GM19238 (cell line): ENCODE results near the gene TSFM.

Source experiments
- DNase-seq: peaks from one replicate; pipeline ENCODE4 v3.0.0; 2011; ENCODE audit warnings: low spot score; ENCODE audit not compliant: insufficient read length

TSFM gene

DNA sequence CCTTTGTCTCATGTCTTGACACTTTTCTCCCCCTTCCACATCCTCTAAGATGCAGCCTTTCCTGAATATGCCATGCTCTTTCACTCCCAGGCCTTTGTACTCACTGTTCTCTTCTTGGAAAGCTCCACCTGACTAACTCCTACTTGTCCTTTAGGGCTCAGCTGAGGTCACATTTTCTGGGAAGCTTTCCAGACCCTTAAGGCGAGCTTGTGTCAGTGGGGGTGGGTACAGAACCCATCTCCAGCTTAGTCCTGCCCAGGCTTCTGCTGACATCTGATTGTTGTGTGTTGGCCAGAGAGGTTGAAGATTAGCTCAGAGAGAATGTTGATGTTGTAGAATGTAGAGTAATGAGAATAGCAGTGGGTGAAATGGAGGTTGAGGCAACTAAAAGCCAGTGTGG is 2.9 kb upstream of the TSFM start:
- DNase-seq: no peak

DNA sequence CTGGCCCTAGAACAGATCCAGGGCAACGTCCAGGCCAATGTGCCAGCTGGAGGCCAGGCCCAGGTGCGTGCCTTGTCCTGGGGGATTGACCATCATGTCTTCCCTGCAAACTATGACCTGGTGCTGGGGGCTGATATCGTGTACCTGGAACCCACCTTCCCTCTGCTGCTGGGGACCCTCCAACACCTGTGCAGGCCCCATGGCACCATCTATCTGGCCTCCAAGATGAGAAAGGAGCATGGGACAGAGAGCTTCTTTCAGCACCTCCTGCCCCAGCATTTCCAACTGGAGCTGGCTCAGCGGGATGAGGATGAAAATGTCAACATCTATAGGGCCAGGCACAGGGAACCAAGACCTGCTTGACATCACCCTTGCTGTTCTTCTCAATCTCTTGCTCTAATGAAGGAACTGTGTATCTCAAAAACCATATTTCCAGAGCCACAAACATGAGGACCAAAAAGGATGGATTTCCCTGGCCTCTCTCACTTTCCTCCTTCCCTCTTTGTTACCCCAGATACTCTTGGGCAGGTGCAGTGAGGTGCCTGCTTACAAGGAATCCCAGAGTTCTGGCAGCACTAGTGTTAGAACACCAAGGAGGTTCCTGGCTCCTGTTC is 2.2 kb upstream of the TSFM start:
- no peak for DNase-seq

DNA sequence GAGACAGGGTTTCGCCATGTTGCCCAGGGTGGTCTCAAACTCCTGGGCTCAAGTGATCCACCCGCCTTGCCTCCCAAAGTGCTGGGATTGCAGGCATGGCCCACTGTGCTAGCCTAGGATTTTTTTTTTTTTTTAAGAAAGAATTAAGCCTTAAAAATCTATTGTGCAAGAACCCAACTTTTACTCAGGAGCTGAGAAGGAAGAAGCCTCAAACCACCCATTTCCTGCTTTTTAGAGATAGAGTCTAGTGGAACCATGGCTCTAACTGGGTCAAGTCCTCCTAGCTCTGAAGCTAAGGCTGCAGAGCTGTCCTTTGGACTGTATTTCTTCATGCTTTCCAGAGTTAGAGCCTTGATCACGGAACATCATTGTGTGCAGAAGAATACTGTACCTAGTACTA is 1.3 kb upstream of the TSFM start:
- DNase-seq: no peak

DNA sequence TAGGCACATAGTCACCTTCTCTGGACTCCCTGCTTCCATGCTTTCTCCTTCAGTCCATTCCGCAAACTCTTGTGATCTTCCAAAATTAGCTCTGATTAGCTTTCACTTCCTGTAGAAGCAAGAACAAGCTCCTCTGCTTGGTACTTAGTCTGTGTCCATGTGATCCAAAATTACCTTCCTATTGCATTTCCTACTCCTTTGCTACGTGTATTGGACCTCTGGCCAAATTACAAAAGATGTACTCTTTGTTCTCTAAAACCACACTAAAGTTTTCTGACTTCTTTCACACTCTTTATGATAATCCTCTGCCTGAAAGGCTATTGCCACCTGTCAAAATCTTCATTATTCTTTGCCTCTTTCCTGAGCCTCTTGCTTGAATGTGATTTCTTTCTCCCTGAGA is 786 bp upstream of the TSFM start:
- no peak for DNase-seq

DNA sequence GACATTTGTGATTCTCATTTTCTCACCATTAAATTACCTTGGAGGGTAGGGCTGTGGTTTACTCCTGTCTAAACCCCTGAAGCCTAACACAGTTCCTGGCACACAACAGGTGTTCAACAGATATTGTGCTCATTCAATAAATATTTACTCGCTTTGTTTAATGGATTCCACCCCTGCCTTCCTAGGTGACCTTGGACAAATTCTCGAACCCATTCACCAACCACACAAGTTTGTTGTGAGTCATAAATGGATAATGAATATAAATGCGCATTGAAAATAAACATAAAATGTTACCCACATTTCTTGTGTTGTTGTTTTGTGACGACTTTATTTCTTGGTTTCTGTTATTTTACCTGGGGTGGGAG is 362 bp upstream of the TSFM start:
- no peak for DNase-seq

DNA sequence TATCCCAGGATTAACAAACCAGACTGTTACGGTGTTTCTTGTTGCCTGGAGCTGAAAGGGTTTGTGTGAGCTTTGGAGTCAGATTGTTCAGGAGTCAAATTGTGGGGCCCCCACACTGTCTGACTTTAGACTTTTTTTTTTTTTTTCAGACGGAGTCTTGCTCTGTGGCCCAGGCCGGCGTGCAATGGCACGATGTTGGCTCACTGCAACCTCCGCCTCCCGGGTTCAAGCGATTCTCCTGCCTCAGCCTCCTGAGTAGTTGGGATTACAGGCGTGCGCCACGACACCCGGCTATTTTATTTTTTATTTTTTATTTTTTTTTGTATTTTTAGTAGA is 847 bp downstream of the TSFM start:
- no peak for DNase-seq

DNA sequence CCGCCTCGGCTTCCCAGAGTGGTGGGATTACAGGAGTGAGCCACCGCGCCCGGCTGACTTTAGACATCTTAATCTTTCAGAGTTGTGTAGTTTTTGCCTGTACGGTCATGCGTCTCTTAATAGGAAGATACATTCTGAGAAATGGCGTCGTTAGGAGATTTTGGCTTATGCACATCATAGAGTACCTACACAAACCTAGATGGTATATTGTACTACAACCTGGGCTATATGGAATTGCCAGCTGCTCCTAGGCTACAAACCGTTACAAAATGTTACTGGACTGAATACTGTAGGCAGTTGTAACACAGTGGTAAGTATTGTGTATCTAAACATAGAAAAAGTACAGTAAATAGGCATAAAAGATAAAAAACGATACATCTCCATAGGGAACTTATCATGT is 1.3 kb downstream of the TSFM start:
- DNase-seq: no peak

DNA sequence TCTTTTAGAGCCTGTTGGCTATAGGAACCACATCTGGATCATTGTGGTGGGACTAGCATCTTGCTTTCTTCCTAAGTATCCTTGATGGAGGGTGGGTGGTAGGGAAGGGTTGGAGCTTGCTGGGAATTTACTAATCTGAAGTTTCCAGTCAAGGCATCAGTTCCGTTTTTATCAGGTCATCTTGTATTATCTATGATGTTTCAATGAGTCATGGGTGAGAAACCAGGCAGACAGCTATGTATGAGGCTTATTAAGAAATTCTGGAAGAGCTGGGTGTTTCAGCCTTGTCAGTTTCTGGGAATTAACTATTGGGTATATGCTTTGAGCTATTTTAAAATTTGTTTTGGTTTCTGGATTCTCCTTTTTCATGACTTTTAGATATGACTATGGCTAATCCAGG is 11.3 kb downstream of the TSFM start:
- DNase-seq: no peak

DNA sequence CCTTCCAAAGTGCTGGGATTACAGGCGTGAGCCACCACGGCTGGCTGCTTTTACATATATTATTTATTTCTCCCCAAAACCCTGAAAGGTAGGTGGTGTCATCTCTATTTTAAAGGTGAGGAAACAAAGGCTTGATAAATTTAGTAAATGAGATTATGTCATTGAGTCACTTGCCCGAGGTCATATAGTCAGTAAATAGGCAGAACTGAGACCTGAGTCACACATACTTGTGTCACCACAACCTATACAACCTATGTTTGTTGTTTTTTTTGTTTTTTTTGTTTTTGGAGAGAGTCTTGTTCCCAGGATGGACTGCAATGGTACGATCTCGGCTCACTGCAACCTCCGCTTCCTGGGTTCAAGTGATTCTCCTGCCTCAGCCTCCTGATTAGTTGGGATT is 12.8 kb downstream of the TSFM start:
- DNase-seq: no peak

DNA sequence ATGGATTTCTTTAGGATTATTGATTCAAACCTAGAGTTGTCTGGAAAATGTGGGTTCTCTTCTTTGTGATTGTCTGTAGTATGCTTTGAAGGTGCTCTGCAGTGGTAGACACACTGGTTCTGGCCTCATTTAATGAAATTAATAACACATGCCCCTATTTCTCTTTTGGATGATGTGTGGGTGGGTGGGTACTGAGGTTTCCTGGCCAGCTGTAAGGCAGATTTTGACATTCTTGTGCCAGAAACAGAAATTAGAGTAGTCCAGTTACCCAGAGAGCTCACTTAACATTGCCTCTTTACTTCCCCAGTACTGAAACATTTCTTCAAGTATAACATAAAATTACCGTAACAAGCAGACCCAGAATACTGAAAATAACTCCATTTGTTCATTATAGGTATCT is 14.4 kb downstream of the TSFM start:
- no peak for DNase-seq

DNA sequence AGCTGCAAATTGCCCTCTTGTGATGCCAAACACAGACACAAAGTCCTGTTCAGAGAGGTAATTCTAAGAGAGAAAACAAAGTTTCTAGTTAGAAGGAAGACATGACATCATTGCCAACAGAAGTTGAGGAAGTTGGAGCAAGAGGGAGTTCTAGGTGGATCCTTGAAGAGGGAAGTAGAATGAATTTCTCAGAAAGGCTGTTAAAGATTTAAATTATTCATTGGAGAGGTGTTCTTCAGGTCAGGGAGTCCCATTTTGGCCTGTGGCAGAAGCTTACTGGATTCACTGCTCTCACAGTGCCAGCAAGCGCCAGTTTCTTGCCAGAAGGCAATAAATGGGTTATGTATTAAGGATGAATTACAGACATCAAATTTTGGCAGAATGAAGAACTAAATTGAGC is 15.3 kb downstream of the TSFM start:
- no peak for DNase-seq

DNA sequence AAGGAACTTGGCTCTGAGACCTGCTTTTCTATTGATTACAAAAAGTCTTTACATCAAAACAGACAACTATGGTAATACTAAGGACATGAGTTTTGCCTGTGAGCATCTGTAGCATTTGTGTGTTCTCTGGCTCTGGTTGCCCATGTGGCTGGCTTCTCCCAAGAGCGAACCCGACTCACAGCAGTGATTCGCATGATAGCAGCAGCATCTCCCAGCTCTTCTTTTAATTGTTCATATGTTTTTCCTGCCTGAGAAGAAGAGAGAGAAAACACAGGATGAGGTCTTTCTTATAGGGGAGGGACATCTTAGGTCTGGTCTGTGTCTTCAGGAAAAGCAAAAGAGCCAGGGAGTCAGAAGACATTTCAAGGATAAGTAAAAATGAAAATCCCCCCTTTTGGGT is 18.4 kb downstream of the TSFM start:
- no peak for DNase-seq

DNA sequence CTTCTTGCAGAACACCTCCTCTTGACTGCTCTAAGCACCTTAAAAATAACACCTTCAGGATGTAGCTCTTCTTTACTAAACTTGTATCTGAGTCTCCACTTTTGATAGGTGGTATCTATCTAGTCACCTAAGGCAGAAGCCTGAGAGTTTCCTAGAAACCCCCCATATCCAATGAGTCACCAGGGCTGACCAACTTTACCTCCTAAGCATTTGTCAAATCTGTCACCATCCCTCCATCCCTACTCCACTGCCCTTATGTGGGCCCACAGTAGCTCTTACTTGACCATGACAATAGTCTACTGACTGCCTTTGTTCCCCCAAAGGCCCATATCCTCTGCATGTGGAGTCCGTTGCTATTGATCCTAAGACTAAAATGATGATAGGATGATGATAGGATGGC is 20.0 kb downstream of the TSFM start:
- DNase-seq: no peak

DNA sequence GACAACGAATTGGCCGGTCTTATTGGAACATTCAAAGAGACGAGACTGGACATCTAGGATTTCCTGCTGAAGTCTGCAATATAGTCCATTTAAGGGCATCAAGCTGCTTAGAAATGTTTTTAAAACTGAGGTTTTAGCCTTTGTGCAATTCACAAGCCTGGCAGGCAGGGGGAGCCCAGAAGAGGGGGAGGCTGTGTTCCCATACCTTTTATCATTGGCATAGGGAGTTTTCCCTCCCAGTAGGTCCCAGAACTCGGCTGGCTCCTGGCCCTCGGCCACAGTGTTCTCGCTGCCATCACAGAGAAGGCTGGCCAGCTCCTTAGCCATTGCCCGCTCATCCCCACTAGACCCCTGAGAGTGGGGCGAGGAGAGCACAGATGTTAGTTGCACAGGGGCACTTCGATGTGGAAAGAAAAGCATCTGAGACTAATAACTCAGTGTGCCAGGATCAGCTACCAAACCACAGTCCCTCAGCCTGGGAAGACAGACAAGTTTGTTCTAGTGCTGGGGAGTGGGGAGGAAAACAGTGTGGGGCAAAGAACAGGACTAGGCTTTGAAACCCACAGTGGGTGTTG is 20.8 kb downstream of the TSFM start:
- no peak for DNase-seq

DNA sequence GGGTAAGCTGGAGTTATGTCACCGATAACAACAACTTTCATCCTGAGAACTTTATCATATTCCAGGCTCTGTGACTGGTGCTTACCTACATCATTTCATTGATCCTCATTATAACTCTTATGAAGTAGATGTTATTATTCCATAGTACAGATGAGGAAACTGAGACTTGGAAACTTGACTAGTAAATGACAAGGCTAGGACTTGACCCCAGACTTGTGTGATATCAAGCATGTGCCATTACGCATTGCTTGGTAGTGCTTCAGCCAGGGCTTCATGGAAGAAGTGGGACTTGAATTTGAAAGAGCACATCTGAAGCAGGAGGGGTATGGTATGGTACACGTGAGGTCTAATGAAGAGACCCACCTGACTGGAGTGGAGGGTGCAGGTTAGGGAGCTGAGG is 24.1 kb downstream of the TSFM start:
- DNase-seq: no peak

DNA sequence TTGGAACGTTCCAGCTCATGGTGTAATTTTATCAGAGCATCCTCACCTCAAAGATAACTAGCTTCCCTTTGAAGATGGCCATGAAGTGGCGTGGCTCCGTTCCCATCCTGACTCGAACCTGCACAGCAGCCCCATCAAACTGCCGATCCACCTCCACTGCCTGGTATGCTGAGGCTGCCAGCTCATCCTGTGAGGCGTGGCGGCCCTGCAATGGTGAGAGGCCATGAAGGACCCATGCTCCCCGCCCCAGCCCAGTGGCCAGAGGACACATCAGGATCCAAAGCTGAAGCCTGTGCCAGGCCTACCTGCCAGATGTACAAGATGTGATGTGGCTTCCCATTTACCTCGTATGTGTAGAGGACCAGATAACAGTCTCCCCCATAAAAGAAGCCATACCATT is 24.7 kb downstream of the TSFM start:
- DNase-seq: no peak

DNA sequence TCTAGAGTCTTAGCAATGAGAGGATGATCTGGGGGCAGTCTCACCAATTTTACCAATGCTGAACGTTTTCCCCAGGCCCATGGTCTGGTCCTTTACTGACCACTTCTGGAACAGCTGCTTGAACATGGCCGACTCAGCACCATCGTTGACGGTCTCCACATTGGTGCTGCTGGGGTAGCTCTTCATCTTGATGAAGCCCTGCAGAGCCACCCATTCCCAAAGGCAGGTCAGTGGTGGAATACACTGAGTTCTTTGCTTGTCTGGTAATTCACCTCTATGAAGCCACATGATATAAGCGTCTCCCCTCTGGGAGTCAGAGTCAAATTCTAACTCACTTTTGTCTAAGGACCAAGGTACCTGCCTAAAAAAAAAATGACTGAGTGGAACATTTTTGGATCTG is 25.8 kb downstream of the TSFM start:
- no peak for DNase-seq

DNA sequence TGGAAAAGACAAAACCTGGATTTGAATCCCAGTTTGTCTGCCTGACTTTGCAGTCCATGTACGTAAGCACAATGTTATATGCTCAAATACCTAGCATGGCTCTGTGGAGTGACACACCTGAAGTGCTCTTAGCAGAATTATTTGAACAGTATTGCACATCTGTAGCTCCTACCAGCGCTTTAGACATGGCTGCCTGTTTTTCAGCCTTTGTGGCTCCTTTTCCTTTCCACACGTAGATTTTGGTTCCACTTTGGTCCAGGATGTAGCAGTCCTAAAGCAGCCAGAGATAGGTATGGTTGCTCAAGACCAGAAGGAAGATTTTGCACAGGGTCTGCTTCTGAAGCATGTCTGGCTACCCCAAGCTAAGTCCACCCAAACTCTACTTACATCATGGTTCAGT is 26.8 kb downstream of the TSFM start:
- no peak for DNase-seq

DNA sequence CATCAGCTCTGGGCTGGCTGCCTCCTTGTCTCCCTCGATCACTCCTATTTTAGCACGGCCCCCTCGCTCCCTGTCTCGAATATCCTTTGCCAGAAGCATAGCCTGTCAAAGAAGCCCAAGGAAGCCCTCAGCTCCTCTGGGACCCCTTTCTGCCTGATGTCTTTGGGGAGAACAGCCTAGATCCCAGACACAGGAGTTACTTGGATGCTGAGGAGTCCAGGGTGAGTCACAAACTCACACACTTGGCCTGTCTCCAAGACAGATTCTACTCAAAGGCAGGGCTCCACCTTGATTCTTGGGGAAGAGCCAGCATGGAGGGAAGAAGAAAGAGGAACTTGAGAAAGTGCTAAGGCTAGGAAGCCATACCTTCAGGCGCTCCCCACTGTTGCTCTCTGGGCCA is 27.9 kb downstream of the TSFM start:
- DNase-seq: no peak

DNA sequence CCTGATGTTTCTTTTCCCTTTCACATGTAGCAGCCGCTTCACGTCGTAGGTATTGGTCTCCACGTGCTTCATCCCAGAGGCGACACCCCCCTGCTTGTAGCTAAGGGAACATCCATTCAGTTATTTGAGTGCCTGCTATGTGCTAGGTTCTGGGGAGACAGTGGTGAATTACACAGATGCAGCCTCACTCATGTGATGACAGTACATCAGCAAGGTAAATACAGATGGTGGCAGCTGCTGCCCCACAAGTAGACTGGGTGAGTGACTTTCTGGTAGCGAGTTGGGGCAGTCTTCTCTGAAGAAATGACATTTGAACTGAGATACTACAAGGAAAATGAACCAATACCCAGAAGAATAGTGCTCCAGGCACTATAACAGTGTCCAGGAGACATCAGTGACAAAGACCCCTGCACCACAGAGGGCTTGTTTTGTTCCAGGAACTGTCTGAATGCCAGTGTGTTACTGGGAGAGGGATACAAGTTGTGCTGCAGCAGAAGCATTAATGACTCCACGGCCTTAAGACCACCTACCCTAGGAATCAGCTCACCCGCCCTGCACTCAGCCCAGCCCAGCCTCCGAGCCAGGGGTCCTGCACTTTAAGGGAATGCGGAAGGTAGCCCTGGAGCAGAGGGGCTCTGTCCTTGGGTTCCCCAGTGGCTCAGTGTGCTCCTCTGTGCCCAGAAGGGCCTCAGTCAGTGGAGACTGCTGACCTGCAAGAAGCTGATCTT is 28.6 kb downstream of the TSFM start:
- no peak for DNase-seq

DNA sequence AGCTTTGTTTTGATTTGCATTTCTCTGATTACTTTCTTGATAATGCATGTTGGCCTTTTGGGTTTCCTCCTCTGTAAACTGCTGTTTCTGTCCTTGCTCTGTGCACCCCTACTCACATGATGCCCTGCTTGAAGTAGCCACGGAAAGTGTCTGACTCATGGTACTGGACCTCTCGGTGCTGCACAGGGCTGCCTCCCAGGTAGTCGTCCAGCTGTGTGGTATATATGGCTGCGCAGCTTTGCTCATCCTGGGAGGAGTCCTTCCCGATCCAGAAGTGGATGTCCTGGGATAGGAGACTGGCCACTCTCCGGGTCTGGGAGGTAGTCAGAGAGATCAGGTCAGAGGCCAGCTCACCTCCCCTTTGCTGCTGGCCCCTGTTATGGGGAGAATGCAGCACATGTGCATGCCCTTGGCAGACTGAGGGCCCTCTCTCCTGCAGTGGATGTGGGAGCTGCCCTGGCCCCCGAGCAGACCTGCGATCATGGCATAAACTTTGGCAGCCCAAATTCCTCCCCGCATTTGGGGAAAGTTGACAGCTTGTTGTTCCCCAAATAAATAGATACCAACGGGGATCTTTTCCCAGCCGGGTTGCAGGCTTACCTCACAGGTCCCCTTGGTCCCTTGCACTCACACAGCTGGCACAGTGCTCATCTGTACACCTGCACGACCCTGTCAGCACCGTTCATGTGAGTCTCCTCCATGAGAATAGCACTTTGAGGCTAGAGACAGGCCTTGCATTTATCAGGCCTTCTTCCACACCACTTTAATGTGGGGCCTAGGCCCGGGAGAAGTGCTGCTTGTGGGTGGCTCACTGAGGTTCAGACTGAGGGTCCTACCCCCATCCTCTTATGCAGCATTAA is 30.8 kb downstream of the TSFM start:
- no peak for DNase-seq

DNA sequence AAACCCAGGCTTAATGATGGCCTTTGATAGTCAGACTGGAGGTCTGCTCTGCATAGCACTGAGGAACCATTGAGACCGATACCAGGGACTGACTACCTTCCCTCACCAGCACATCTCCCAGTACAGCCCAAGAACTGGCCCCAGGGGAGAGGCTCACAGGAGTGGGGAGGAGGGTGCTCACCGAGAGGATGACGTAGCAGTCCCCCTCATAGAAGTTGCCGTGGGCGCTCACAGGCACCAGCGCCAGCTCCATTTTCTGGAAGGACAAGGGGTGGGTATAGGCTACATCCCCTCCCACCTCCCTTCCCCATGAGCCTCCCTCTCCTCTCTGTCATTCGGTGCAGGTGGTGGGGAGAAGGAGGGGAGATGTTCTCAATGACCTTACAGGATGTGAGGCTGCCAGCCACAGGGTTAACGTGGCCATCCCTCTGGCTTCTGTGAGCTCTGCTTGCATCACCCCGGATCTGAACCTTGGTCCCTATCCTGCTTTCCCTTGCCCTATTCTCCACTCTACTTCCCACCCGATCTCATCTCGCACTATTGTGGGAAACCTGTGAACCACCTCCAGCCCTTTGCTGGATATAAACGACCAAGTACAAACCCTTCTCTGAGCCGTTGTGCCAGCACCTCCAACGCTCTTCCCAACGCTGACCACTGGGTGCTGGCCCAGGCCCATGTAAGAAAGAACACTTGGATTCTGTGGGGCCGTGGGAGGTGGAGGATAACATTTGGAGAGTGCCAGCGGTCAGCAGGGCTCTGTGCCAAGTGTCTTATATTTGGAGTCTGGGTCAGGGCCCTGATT is 31.6 kb downstream of the TSFM start:
- DNase-seq: no peak
